Smooth muscle cell (in vitro differentiated cells): ENCODE results near the gene PM20D2. TPM values are rescaled to one million over a fixed set of nuclear protein-coding genes. Genes with fewer than 3 reads are reported as not detected.

Experiments
- DNase-seq: peaks from one replicate; lab custom pipeline; 2025; ENCODE audit not compliant: unreplicated experiment; lab: John Stamatoyannopoulos, UW
- H2AFZ ChIP-seq: fragments of 200-600 bp; sonication (generic); 2 replicates; pipeline ENCODE4 v1.6.0; 2016; ENCODE audit warnings: antibody characterized with exemption, low read depth, mild to moderate bottlenecking
- H3F3A ChIP-seq: fragments of 200-600 bp; sonication (generic); 2 replicates; pipeline ENCODE4 v1.6.0; 2017; ENCODE audit warnings: antibody characterized with exemption, low read depth
- H3K27ac ChIP-seq: fragments of 200-600 bp; sonication (generic); 2 replicates; pipeline ENCODE4 v1.5.1; 2016; ENCODE audit warnings: low read depth, mild to moderate bottlenecking
- H3K27me3 ChIP-seq: fragments of 200-600 bp; sonication (generic); 2 replicates; pipeline ENCODE4 v1.6.1; 2016; ENCODE audit warnings: low read depth, mild to moderate bottlenecking
- H3K36me3 ChIP-seq: fragments of 200-600 bp; sonication (generic); 2 replicates; pipeline ENCODE4 v1.5.1; 2016; ENCODE audit warnings: low read depth
- H3K4me1 ChIP-seq: fragments of 200-600 bp; sonication (generic); 2 replicates; pipeline ENCODE4 v1.5.1; 2016; ENCODE audit warnings: low read depth
- H3K4me2 ChIP-seq: fragments of 200-600 bp; sonication (generic); 2 replicates; pipeline ENCODE4 v1.6.0; 2016; ENCODE audit warnings: mild to moderate bottlenecking
- H3K4me3 ChIP-seq: fragments of 200-600 bp; sonication (generic); 2 replicates; pipeline ENCODE4 v1.5.1; 2016; ENCODE audit warnings: mild to moderate bottlenecking
- H3K79me2 ChIP-seq: fragments of 200-600 bp; sonication (generic); 2 replicates; pipeline ENCODE4 v1.6.0; 2016; ENCODE audit warnings: low read depth, mild to moderate bottlenecking
- H3K9ac ChIP-seq: fragments of 200-600 bp; sonication (generic); 2 replicates; pipeline ENCODE4 v1.6.0; 2016; ENCODE audit warnings: low read depth
- H3K9me3 ChIP-seq: fragments of 200-600 bp; sonication (generic); replicated peaks from 2 replicates; pipeline ENCODE4 v1.5.1; 2016; ENCODE audit warnings: low read depth
- H4K20me1 ChIP-seq: fragments of 200-600 bp; sonication (generic); 2 replicates; pipeline ENCODE4 v1.6.0; 2016; ENCODE audit warnings: low read depth
- CTCF ChIP-seq: fragments of 200-600 bp; sonication (generic); IDR thresholded peaks from 2 replicates; pipeline ENCODE4 v1.5.1; 2017; ENCODE audit warnings: borderline replicate concordance, mild to moderate bottlenecking, antibody characterized with exemption; ENCODE audit not compliant: insufficient read depth, poor library complexity, severe bottlenecking
- WGBS: methylation state at CpG from one replicate; pipeline ENCODE4 v1.1.7; 2016; ENCODE audit warnings: low lambda C conversion rate; 5-methylcytosine and 5-hydroxymethylcytosine counted together
- polyA plus RNA-seq: library from polyadenylated mRNA; unstranded; fragments of >200 nt; fragmentation: Nextera tagmentation; extraction: Ambion mirVana; gene quantifications from 2 replicates; pipeline ENCODE4 v1.2.1, GENCODE V29; 2016
- total RNA-seq: library from RNA; depleted of rRNA; stranded (reverse); fragments of >200 nt; gene quantifications from 2 replicates; pipeline ENCODE4 v1.2.3, GENCODE V29; 2014

Gene PM20D2
- total and polyA plus RNA-seq, 2 experiments from 2014 or later = 4.8 to 7.8 TPM

- Histone ChIP-seq H3K27ac (peak overlapping the region; percentile 11), H3K9me3 (no peaks in the 10 kb centered on the region), H3K4me2 (peak overlapping the region; percentile 98), H3K9ac (no peak overlapping the region), H4K20me1 (peaks cover 2% of the 10 kb centered on the region), H3K79me2 (peaks cover 3% of the 10 kb centered on the region), H3F3A (no peaks in the 10 kb centered on the region), H2AFZ (no peak overlapping the region), H3K36me3 (no peaks in the 10 kb centered on the region), H3K4me3 (no peak overlapping the region), H3K27me3 (no peaks in the 10 kb centered on the region), H3K4me1 (peaks cover 14% of the 10 kb centered on the region)
- no peak for TF ChIP-seq CTCF
- no peak for DNase-seq
- 57% methylated on average over 2 of the region's 2 CpGs for WGBS
These were observed 1.4 kb upstream of the PM20D2 start for GRCh38 chr6:89144354-89144906.

GRCh38 chr6:89145091-89145955, 532 bp upstream of the PM20D2 start:
- Histone ChIP-seq H4K20me1 (peaks cover 2% of the 10 kb centered on the region), H3K4me1 (peaks cover 8% of the 10 kb centered on the region), H3K36me3 (no peaks in the 10 kb centered on the region), H3K4me2 (peak overlapping the region; percentile 98), H3K79me2 (peaks cover 3% of the 10 kb centered on the region), H3K27me3 (no peaks in the 10 kb centered on the region), H3K9me3 (no peaks in the 10 kb centered on the region), H3K9ac (peak overlapping the region; percentile 70), H3K27ac (no peak overlapping the region), H3F3A (no peaks in the 10 kb centered on the region), H2AFZ (peak overlapping the region; percentile 72), H3K4me3 (peak overlapping the region; percentile 71)
- no peak for DNase-seq
- WGBS = 13% methylated on average over 17 of the region's 17 CpGs
- TF ChIP-seq CTCF = no peak

GRCh38 chr6:89146718-89147700, 1.2 kb downstream of the PM20D2 start:
- peak overlapping the region; percentile 98 for H3K4me2 ChIP-seq
- peak overlapping the region; percentile 0 for H3K27ac ChIP-seq
- peak overlapping the region; percentile 72 for H2AFZ ChIP-seq
- no peaks in the 10 kb centered on the region for H3K9me3 ChIP-seq
- H3K79me2 ChIP-seq = peaks cover 3% of the 10 kb centered on the region
- H3K4me1 ChIP-seq = peaks cover 6% of the 10 kb centered on the region
- WGBS = 22% methylated on average over 26 of the region's 26 CpGs
- H3K36me3 ChIP-seq = no peaks in the 10 kb centered on the region
- peak overlapping the region; percentile 70 for H3K9ac ChIP-seq
- peaks cover 2% of the 10 kb centered on the region for H4K20me1 ChIP-seq
- no peak for DNase-seq
- no peaks in the 10 kb centered on the region for H3F3A ChIP-seq
- H3K4me3 ChIP-seq = peak overlapping the region; percentile 71
- no peaks in the 10 kb centered on the region for H3K27me3 ChIP-seq
- no peak for TF ChIP-seq CTCF
